GM12878 (cell line): ENCODE data around the gene GRHL1. TPM values are rescaled to one million over a fixed set of nuclear protein-coding genes. Genes with fewer than 3 reads are reported as not detected.

ENCODE experiments used
- ATAC-seq: fragments of 200-7000 bp; cut with Tn5 transposase; 3 replicates; pipeline ENCODE4 v1.9.1; 2020; ENCODE audit warnings: mild to moderate bottlenecking, moderate library complexity
- BruUV-seq: library from RNA; stranded (reverse); fragments of 400-500 nt; replicated peaks from 2 replicates; lab custom pipeline; 2021; lab: Mats Ljungman, UMichigan
- CTCF ChIA-PET: fragments of 300-600 bp; sonication (Branson Sonifier 250); formaldehyde crosslinking; extraction: SDS; loops from one replicate; lab custom pipeline; 2021; ENCODE audit warnings: inconsistent platforms; lab: Yijun Ruan, JAX
- POLR2A ChIA-PET: fragments of 350-600 bp; formaldehyde crosslinking; extraction: SDS; loops from one replicate; lab custom pipeline; 2021; ENCODE audit warnings: inconsistent platforms; lab: Charles Lee
- RAD21 ChIA-PET: fragments of 300-600 bp; sonication (Branson Sonifier 250); formaldehyde crosslinking; loops from one replicate; lab custom pipeline; 2023; ENCODE audit warnings: antibody characterized with exemption; ENCODE audit not compliant: unreplicated experiment; lab: Charles Lee
- SMC1A ChIA-PET: fragments of 300-600 bp; sonication (Branson Sonifier 250); formaldehyde crosslinking; loops from one replicate; lab custom pipeline; 2023; ENCODE audit not compliant: unreplicated experiment, uncharacterized antibody; lab: Charles Lee
- DNase-seq: peaks from one replicate; pipeline ENCODE4 v3.0.0-alpha.2; 2011; ENCODE audit warnings: low read depth, low spot score
- FAIRE-seq: peaks from 3 replicates; lab custom pipeline; 2011; peaks lifted over from hg19 to GRCh38; lab: Jason Lieb, UNC
- H2AFZ ChIP-seq: 2 replicates; pipeline ENCODE4 v1.6.0; 2011; ENCODE audit warnings: low read depth, low read length, control low read depth; ENCODE audit not compliant: control insufficient read depth
- H3K27ac ChIP-seq: 2 replicates; pipeline ENCODE4 v1.5.1; 2011; ENCODE audit warnings: control low read depth; ENCODE audit not compliant: control insufficient read depth, insufficient read depth
- H3K27me3 ChIP-seq, 2 experiments: replicated peaks in 1 of 2; 2 replicates each; pipeline versions ENCODE4 v1.6.0 to v1.6.1; 2011; ENCODE audit warnings: low read length in 1 of 2; ENCODE audit not compliant: control insufficient read depth in 2 of 2, insufficient read depth in 2 of 2
- H3K36me3 ChIP-seq, 2 experiments: 2 replicates each; pipeline ENCODE4 v1.5.1; 2011; ENCODE audit warnings: low read length in 1 of 2; ENCODE audit not compliant: control insufficient read depth in 2 of 2, insufficient read depth in 2 of 2
- H3K4me1 ChIP-seq: 2 replicates; pipeline ENCODE4 v1.6.1; 2011; ENCODE audit warnings: mild to moderate bottlenecking, low read length, moderate library complexity, mixed read lengths; ENCODE audit not compliant: control insufficient read depth, insufficient read depth
- H3K4me2 ChIP-seq: 2 replicates; pipeline ENCODE4 v1.6.0; 2011; ENCODE audit warnings: control low read depth; ENCODE audit not compliant: control insufficient read depth, insufficient read depth
- H3K4me3 ChIP-seq: fragments of 200-600 bp; sonication (generic); 2 replicates; pipeline ENCODE4 v1.5.1; 2016
- H3K79me2 ChIP-seq: 2 replicates; pipeline ENCODE4 v1.6.0; 2011; ENCODE audit warnings: low read length; ENCODE audit not compliant: control insufficient read depth, insufficient read depth
- H3K9ac ChIP-seq: 2 replicates; pipeline ENCODE4 v1.8.0; 2011; ENCODE audit warnings: low read length, control low read depth, mixed read lengths; ENCODE audit not compliant: control insufficient read depth, insufficient read depth
- H3K9me3 ChIP-seq: replicated peaks from 3 replicates; pipeline ENCODE4 v1.5.1; 2011; ENCODE audit warnings: mild to moderate bottlenecking, low read length; ENCODE audit not compliant: control insufficient read depth, insufficient read depth
- H4K20me1 ChIP-seq: 2 replicates; pipeline ENCODE4 v1.6.0; 2011; ENCODE audit not compliant: control insufficient read depth, insufficient read depth
- BMI1 ChIP-seq: fragments of 450-650 bp; IDR thresholded peaks from 2 replicates; pipeline ENCODE4 v1.6.1; 2016; ENCODE audit warnings: mild to moderate bottlenecking, moderate library complexity, borderline replicate concordance
- ETV6 ChIP-seq, 2 experiments: fragments of 450-650 bp in 1 of 2; IDR thresholded peaks in 1 of 2; conservative IDR thresholded peaks in 1 of 2; 2 replicates each; pipeline ENCODE4 v1.6.1; 2014; ENCODE audit warnings: antibody characterized with exemption in 1 of 2, borderline replicate concordance in 1 of 2, low read depth in 1 of 2, mild to moderate bottlenecking in 1 of 2, moderate library complexity in 1 of 2
- RUNX3 ChIP-seq: IDR thresholded peaks from 2 replicates; pipeline ENCODE4 v1.6.1; 2012; ENCODE audit warnings: low read length, inconsistent platforms
- SMAD1 ChIP-seq: fragments of 450-650 bp; IDR thresholded peaks from 2 replicates; pipeline ENCODE4 v1.6.1; 2018; ENCODE audit warnings: mild to moderate bottlenecking, low read depth; ENCODE audit not compliant: partially characterized antibody
- SPI1 ChIP-seq: IDR thresholded peaks from 2 replicates; pipeline ENCODE4 v1.6.1; 2011; ENCODE audit warnings: low read depth, mild to moderate bottlenecking, low read length, moderate library complexity, borderline replicate concordance; ENCODE audit not compliant: insufficient read depth
- WGBS: methylation state at CpG from one replicate; pipeline ENCODE4 v1.1.6; 2016; ENCODE audit warnings: low lambda C conversion rate; ENCODE audit not compliant: insufficient replicate concordance, insufficient coverage; ENCODE audit errors: missing lambda C conversion rate; 5-methylcytosine and 5-hydroxymethylcytosine counted together
- in situ Hi-C: fragments of 300-500 bp; cut with MboI; formaldehyde crosslinking; loops from 9 replicates; pipeline ENCODE4 v1.14.3; 2018; ENCODE audit warnings: mixed read lengths
- intact Hi-C: fragments of 100-400 bp; cut with micrococcal nuclease; formaldehyde crosslinking; loops from one replicate; pipeline ENCODE4 v1.14.2; 2022; ENCODE audit not compliant: unreplicated experiment
- polyA plus RNA-seq, 11 experiments: library from polyadenylated mRNA; depleted of rRNA in 4 of 11; unstranded in 6 of 11; stranded (reverse) in 5 of 11; fragments of >200 nt; fragmentation: Nextera tagmentation in 4 of 11; fragmentation: Illumina TruSeq in 1 of 11; extraction: Ambion mirVana in 4 of 11; extraction: Trizol in 1 of 11; gene quantifications; 1 replicate in 1 of 11; 2 replicates in 10 of 11; pipeline versions ENCODE4 v1.2.1 to v1.2.3, GENCODE V29; 2011 to 2016; ENCODE audit warnings: inconsistent platforms in 2 of 11, missing spikeins in 2 of 11, low read depth in 1 of 11
- total RNA-seq, 4 experiments: library from RNA; depleted of rRNA in 3 of 4; stranded (reverse); fragments of >200 nt in 3 of 4; fragmentation: Illumina TruSeq in 1 of 4; extraction: Trizol in 1 of 4; gene quantifications; 2 replicates each; pipeline versions ENCODE4 v1.2.1 to v1.2.3, GENCODE V29; 2013 to 2021

Gene GRHL1
- total and polyA plus RNA-seq, 10 of the 15 experiments (the other 5 are each of a cell fraction or from before 2014, with no cell fraction given) = 0.09 to 0.81 (median 0.28) TPM; not detected in 1

- H3K36me3 ChIP-seq = no peaks in the 10 kb centered on the region
- no peak overlapping the region for H3K27ac ChIP-seq
- H2AFZ ChIP-seq = no peak overlapping the region
- BruUV-seq = no TSS peak
- POLR2A ChIA-PET = no interaction called here
- RAD21 ChIA-PET = no interaction called here
- FAIRE-seq = no peak
- H4K20me1 ChIP-seq = no peaks in the 10 kb centered on the region
- no peak for ATAC-seq
- in situ Hi-C loops = no loop called here
- no peak for TF ChIP-seq SMAD1
- TF ChIP-seq ETV6 (conservative IDR thresholded peaks at IDR 0.05 in 1 of 2, IDR thresholded peaks at IDR 0.05 in 1 of 2; ENCODE audit: borderline replicate concordance in 1 of 2, low read depth in 1 of 2) = no peak
- peak; percentile 36; the same call in 1 of the 2 replicates for TF ChIP-seq SPI1
- intact Hi-C loops = no loop called here
- H3K4me3 ChIP-seq = no peak overlapping the region
- WGBS = 76% methylated on average over 6 of the region's 6 CpGs
- no peaks in the 10 kb centered on the region for H3K4me1 ChIP-seq
- no peak overlapping the region for H3K9ac ChIP-seq
- no peaks in the 10 kb centered on the region for H3K27me3 ChIP-seq
- H3K9me3 ChIP-seq = no peaks in the 10 kb centered on the region
- SMC1A ChIA-PET = no interaction called here
- DNase-seq = no peak
- no peak overlapping the region for H3K4me2 ChIP-seq
- CTCF ChIA-PET = no interaction called here
- no peaks in the 10 kb centered on the region for H3K79me2 ChIP-seq
Measured at GRCh38 chr2:9991829-9992273, 40.4 kb downstream of the GRHL1 start.

GRCh38 chr2:9992427-9993187, 41.1 kb downstream of the GRHL1 start:
- no peak overlapping the region for H3K27ac ChIP-seq
- ChIA-PET CTCF (interaction anchor here (6.4 kb wide), 1 partner anchor 8 kb away, joined by 55 read pairs; no protein-coding TSS in a partner anchor), POLR2A (no interaction called here), RAD21 (no interaction called here), SMC1A (no interaction called here)
- ATAC-seq = no peak
- no peak for TF ChIP-seq RUNX3
- no peak for TF ChIP-seq BMI1
- no peaks in the 10 kb centered on the region for H3K27me3 ChIP-seq
- no peak overlapping the region for H2AFZ ChIP-seq
- 61% methylated on average over 9 of the region's 9 CpGs for WGBS
- H3K9ac ChIP-seq = no peak overlapping the region
- no peaks in the 10 kb centered on the region for H4K20me1 ChIP-seq
- DNase-seq = no peak
- no peaks in the 10 kb centered on the region for H3K9me3 ChIP-seq
- no TSS peak for BruUV-seq
- H3K4me2 ChIP-seq = no peak overlapping the region
- no peak for FAIRE-seq
- no peak overlapping the region for H3K4me3 ChIP-seq
- intact Hi-C loops (no loop called here), in situ Hi-C loops (no loop called here)
- no peaks in the 10 kb centered on the region for H3K36me3 ChIP-seq
- no peaks in the 10 kb centered on the region for H3K4me1 ChIP-seq
- H3K79me2 ChIP-seq = no peaks in the 10 kb centered on the region
